HUES48 (cell line): ENCODE results near the gene TGFBR3L.

ENCODE experiments used
- H3K27ac ChIP-seq: one replicate; pipeline ENCODE4 v1.7.0; 2013; ENCODE audit warnings: low read depth, low read length, inconsistent platforms
- H3K27me3 ChIP-seq: 2 replicates; pipeline ENCODE4 v1.6.1; 2013; ENCODE audit warnings: mild to moderate bottlenecking, low read length; ENCODE audit not compliant: control insufficient read depth, insufficient read depth
- H3K36me3 ChIP-seq: 2 replicates; pipeline ENCODE4 v1.6.1; 2013; ENCODE audit warnings: low read length; ENCODE audit not compliant: control insufficient read depth, insufficient read depth
- H3K4me1 ChIP-seq: 2 replicates; pipeline ENCODE4 v1.6.1; 2013; ENCODE audit warnings: mild to moderate bottlenecking, low read length; ENCODE audit not compliant: control insufficient read depth, insufficient read depth
- H3K4me3 ChIP-seq: 2 replicates; pipeline ENCODE4 v1.5.1; 2013; ENCODE audit warnings: mild to moderate bottlenecking, low read depth, low read length
- H3K9ac ChIP-seq: 2 replicates; pipeline ENCODE4 v1.6.1; 2013; ENCODE audit warnings: mild to moderate bottlenecking, low read depth, low read length, moderate library complexity
- H3K9me3 ChIP-seq: 2 replicates; pipeline ENCODE4 v1.6.1; 2013; ENCODE audit warnings: low read length; ENCODE audit not compliant: control insufficient read depth, insufficient read depth

TGFBR3L gene

GRCh38 chr19:7871437-7872305, 43.0 kb upstream of the TGFBR3L start:
- H3K27me3 ChIP-seq, result peaks cover 19% of the 10 kb centered on the region
- H3K4me3 ChIP-seq, result peak overlapping the region; percentile 40; the same call in 1 of the 2 replicates
- H3K4me1 ChIP-seq, result peaks cover 10% of the 10 kb centered on the region; the same call in 1 of the 2 replicates
- H3K9ac ChIP-seq, result no peak overlapping the region
- no peaks in the 10 kb centered on the region for H3K36me3 ChIP-seq
- H3K9me3 ChIP-seq, result no peaks in the 10 kb centered on the region
- peak overlapping the region; percentile 82 for H3K27ac ChIP-seq

GRCh38 chr19:7872306-7873204, 42.1 kb upstream of the TGFBR3L start:
- no peaks in the 10 kb centered on the region for H3K36me3 ChIP-seq
- no peak overlapping the region for H3K9ac ChIP-seq
- peaks cover 11% of the 10 kb centered on the region for H3K27me3 ChIP-seq
- H3K27ac ChIP-seq, result no peak overlapping the region
- no peaks in the 10 kb centered on the region for H3K9me3 ChIP-seq
- H3K4me3 ChIP-seq, result peak overlapping the region; percentile 90; the same call in 1 of the 2 replicates
- H3K4me1 ChIP-seq, result peaks cover 10% of the 10 kb centered on the region; the same call in 1 of the 2 replicates

- peaks cover 9% of the 10 kb centered on the region for H3K27me3 ChIP-seq
- peak overlapping the region; percentile 47 for H3K27ac ChIP-seq
- peaks cover 10% of the 10 kb centered on the region; the same call in 1 of the 2 replicates for H3K4me1 ChIP-seq
- no peaks in the 10 kb centered on the region for H3K9me3 ChIP-seq
- H3K9ac ChIP-seq, result peak overlapping the region; percentile 44; the same call in 1 of the 2 replicates
- H3K4me3 ChIP-seq, result peak overlapping the region; percentile 90
- no peaks in the 10 kb centered on the region for H3K36me3 ChIP-seq
These were observed 41.1 kb upstream of the TGFBR3L start for GRCh38 chr19:7873304-7874075.

- Histone ChIP-seq H3K27ac (peak within 1 kb of the TSS; percentile 47), H3K9me3 (no peaks in the 10 kb centered on the region), H3K9ac (peak within 1 kb of the TSS; percentile 44; the same call in 1 of the 2 replicates), H3K27me3 (peaks cover 9% of the 10 kb centered on the region), H3K4me1 (peaks cover 10% of the 10 kb centered on the region; the same call in 1 of the 2 replicates), H3K36me3 (no peaks in the 10 kb centered on the region), H3K4me3 (peak within 1 kb of the TSS; percentile 90)
These were observed 40.3 kb upstream of the TGFBR3L start, which contains the start of gene PRR36 for GRCh38 chr19:7874076-7874896. Gene PRR36 (minus strand): TSS chr19:7874390. CDS start chr19:7873689, 701 bp downstream.

- Histone ChIP-seq H3K9ac (no peak overlapping the region), H3K27ac (no peak overlapping the region), H3K4me3 (peak overlapping the region; percentile 90), H3K9me3 (no peaks in the 10 kb centered on the region), H3K27me3 (peaks cover 9% of the 10 kb centered on the region), H3K4me1 (peaks cover 10% of the 10 kb centered on the region; the same call in 1 of the 2 replicates), H3K36me3 (no peaks in the 10 kb centered on the region)
These were observed 39.7 kb upstream of the TGFBR3L start for GRCh38 chr19:7874897-7875273.

- H3K4me3 ChIP-seq, result no peak overlapping the region
- peaks cover 9% of the 10 kb centered on the region for H3K27me3 ChIP-seq
- no peak overlapping the region for H3K27ac ChIP-seq
- peaks cover 3% of the 10 kb centered on the region; the same call in 1 of the 2 replicates for H3K4me1 ChIP-seq
- no peaks in the 10 kb centered on the region for H3K9me3 ChIP-seq
- no peaks in the 10 kb centered on the region for H3K36me3 ChIP-seq
- H3K9ac ChIP-seq, result no peak overlapping the region
These were observed 37.3 kb upstream of the TGFBR3L start for GRCh38 chr19:7877249-7877836.

GRCh38 chr19:7879111-7879807, 35.4 kb upstream of the TGFBR3L start:
- Histone ChIP-seq H3K27ac (no peak overlapping the region), H3K36me3 (no peaks in the 10 kb centered on the region), H3K9me3 (no peaks in the 10 kb centered on the region), H3K27me3 (no peaks in the 10 kb centered on the region), H3K4me3 (no peak overlapping the region), H3K4me1 (no peaks in the 10 kb centered on the region), H3K9ac (no peak overlapping the region)

- Histone ChIP-seq H3K4me3 (no peak overlapping the region), H3K36me3 (no peaks in the 10 kb centered on the region), H3K4me1 (no peaks in the 10 kb centered on the region), H3K27ac (no peak overlapping the region), H3K9ac (no peak overlapping the region), H3K27me3 (no peaks in the 10 kb centered on the region), H3K9me3 (no peaks in the 10 kb centered on the region)
These were observed 34.8 kb upstream of the TGFBR3L start for GRCh38 chr19:7879836-7880235.

GRCh38 chr19:7881910-7882309, 32.7 kb upstream of the TGFBR3L start:
- Histone ChIP-seq H3K9ac (no peak overlapping the region), H3K27me3 (no peaks in the 10 kb centered on the region), H3K4me3 (no peak overlapping the region), H3K4me1 (no peaks in the 10 kb centered on the region), H3K9me3 (no peaks in the 10 kb centered on the region), H3K27ac (no peak overlapping the region), H3K36me3 (no peaks in the 10 kb centered on the region)
